Ramos (cell line): ENCODE data around the gene GJC3.

ENCODE experiments used
- in situ Hi-C: fragments of 300-500 bp; cut with MboI; formaldehyde crosslinking; loops from one replicate; pipeline ENCODE4 v1.14.3; 2022; ENCODE audit warnings: low sequenced_read_pairs; ENCODE audit not compliant: unreplicated experiment

Gene GJC3

GRCh38 chr7:99876491-99876890 lies 52.9 kb downstream of the GJC3 start:
- in situ Hi-C loops = no loop called here
